HAP-1 (cell line): ENCODE data around the gene DUSP14.

Source experiments
- DNase-seq, 2 experiments: peaks; one replicate each; pipeline ENCODE4 v3.0.0-alpha.2; 2016 to 2020; ENCODE audit warnings: low spot score in 2 of 2
- H3K27me3 ChIP-seq: fragments of 250-450 bp; sonication (Bioruptor Pico); 2 replicates; pipeline ENCODE4 v1.5.1; 2020; ENCODE audit warnings: low read depth, mild to moderate bottlenecking, moderate library complexity
- H3K36me3 ChIP-seq: fragments of 250-450 bp; sonication (Bioruptor Pico); replicated peaks from 2 replicates; pipeline ENCODE4 v1.5.1; 2020; ENCODE audit warnings: mild to moderate bottlenecking
- H3K4me1 ChIP-seq: fragments of 250-450 bp; sonication (Bioruptor Pico); 2 replicates; pipeline ENCODE4 v1.5.1; 2020; ENCODE audit warnings: mild to moderate bottlenecking
- H3K4me3 ChIP-seq: fragments of 250-450 bp; sonication (Bioruptor Pico); 2 replicates; pipeline ENCODE4 v1.5.1; 2020; ENCODE audit warnings: mild to moderate bottlenecking, moderate library complexity
- H3K9me3 ChIP-seq: fragments of 250-450 bp; sonication (Bioruptor Pico); 2 replicates; pipeline ENCODE4 v1.5.1; 2020; ENCODE audit warnings: mild to moderate bottlenecking, moderate library complexity
- in situ Hi-C: fragments of 300-500 bp; cut with MboI; formaldehyde crosslinking; loops from 3 replicates; pipeline ENCODE4 v1.14.3; 2020; ENCODE audit warnings: low sequenced_read_pairs, inconsistent platforms, mixed read lengths

DUSP14 gene

GRCh38 chr17:37512442-37513068 is 22.9 kb downstream of the DUSP14 start:
- no peak for DNase-seq
- Histone ChIP-seq H3K36me3 (peaks cover 16% of the 10 kb centered on the region), H3K9me3 (no peaks in the 10 kb centered on the region), H3K4me3 (no peak overlapping the region), H3K27me3 (no peaks in the 10 kb centered on the region), H3K4me1 (peaks cover 6% of the 10 kb centered on the region)
- in situ Hi-C loops: no loop called here

- no peaks in the 10 kb centered on the region for H3K9me3 ChIP-seq
- peaks cover 6% of the 10 kb centered on the region for H3K4me1 ChIP-seq
- H3K36me3 ChIP-seq: peaks cover 22% of the 10 kb centered on the region
- no peaks in the 10 kb centered on the region for H3K27me3 ChIP-seq
- in situ Hi-C loops: no loop called here
- H3K4me3 ChIP-seq: no peak overlapping the region
- DNase-seq: no peak
Observed at GRCh38 chr17:37513711-37514110, 24.0 kb downstream of the DUSP14 start.

DNA sequence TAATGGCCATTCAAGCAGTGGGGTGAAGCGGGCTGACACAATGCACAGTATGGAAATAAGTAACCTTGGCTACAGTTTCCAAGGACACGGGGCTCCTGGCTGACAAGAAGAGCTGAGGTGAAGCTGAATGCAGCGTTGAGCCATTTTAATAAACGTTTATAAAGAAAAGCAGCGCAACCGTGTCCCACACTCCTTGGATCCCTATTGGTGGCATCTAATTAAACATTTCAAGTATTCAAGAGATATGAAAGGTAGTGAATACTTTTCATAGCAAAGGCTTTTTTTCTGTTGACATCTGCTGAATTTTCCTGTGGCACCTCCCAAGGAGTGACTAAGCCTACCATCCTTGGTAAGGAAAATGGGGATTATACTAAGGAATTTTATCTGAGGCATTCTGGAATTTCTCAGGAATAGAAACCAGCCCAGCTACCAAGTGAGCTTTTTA is 26.5 kb downstream of the DUSP14 start:
- no peaks in the 10 kb centered on the region for H3K27me3 ChIP-seq
- H3K4me1 ChIP-seq: peaks cover 6% of the 10 kb centered on the region
- in situ Hi-C loops: no loop called here
- no peaks in the 10 kb centered on the region for H3K9me3 ChIP-seq
- DNase-seq: peak; percentile 40 to 56
- no peak overlapping the region for H3K4me3 ChIP-seq
- peaks cover 26% of the 10 kb centered on the region for H3K36me3 ChIP-seq

DNA sequence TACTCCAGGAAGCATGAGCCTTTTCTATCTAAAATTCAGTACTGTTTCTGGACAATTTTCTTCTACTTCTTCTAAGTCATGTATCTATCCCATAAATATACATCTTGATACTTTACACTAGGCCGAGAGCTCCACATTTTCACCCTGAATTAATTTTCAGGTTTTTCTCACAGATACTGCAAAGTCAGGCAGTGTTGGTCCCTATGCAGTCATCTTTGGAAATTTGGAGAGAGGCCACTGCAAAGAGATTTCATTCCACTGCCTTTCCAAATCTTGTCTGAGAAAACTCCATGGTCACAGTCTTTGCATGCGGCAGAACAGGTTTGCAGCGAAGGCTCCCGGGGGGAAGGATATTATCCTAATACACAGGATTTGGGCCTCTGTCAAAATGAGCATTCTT is 28.2 kb downstream of the DUSP14 start:
- no peak for DNase-seq
- no peaks in the 10 kb centered on the region for H3K27me3 ChIP-seq
- in situ Hi-C loops: no loop called here
- H3K9me3 ChIP-seq: no peaks in the 10 kb centered on the region
- peaks cover 17% of the 10 kb centered on the region for H3K36me3 ChIP-seq
- H3K4me1 ChIP-seq: peaks cover 6% of the 10 kb centered on the region
- H3K4me3 ChIP-seq: no peak overlapping the region

- Histone ChIP-seq H3K4me3 (no peak overlapping the region), H3K4me1 (peaks cover 6% of the 10 kb centered on the region), H3K36me3 (peaks cover 11% of the 10 kb centered on the region), H3K27me3 (no peaks in the 10 kb centered on the region), H3K9me3 (no peaks in the 10 kb centered on the region)
- DNase-seq: no peak
- in situ Hi-C loops: no loop called here
Observed at GRCh38 chr17:37518826-37519225, 29.1 kb downstream of the DUSP14 start.

DNA sequence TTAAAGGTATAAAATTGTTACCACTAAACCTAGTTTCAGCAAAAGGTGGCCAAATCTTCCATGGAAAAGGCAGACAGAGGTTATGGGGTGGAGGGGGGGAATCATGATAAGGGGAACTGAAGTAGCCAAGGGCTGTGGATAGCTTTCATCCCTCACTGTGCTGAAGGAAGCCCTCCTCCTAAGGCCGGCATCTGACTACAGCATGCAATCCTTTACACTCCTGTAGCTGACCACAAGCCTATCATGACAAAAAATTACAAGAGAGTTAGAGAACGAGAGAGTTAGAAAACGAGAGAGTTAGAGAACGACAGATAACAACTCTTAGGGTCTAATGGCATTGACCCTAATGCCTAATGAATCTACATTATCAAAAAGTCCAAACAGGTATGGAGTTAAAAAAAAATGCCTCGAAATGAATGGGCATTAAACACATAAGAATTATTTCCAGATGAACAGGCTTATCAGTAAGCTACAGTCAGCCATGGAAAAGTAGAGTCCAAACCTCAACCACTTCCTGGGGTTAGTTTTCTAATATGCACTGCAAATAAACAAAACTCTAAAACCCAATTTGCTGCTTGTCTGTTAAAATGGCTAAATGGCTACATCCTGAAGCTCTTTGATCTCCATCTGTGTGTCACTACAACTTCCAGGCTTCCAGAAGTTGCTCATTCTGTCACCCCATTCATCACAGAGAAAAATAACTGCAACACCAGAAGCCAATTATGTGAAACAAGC is 29.7 kb downstream of the DUSP14 start:
- H3K4me1 ChIP-seq: peaks cover 6% of the 10 kb centered on the region
- in situ Hi-C loops: no loop called here
- H3K9me3 ChIP-seq: no peaks in the 10 kb centered on the region
- peaks cover 11% of the 10 kb centered on the region for H3K36me3 ChIP-seq
- no peak overlapping the region for H3K4me3 ChIP-seq
- no peaks in the 10 kb centered on the region for H3K27me3 ChIP-seq
- no peak for DNase-seq

- H3K36me3 ChIP-seq: peaks cover 11% of the 10 kb centered on the region
- no peaks in the 10 kb centered on the region for H3K9me3 ChIP-seq
- DNase-seq: no peak
- no peak overlapping the region for H3K4me3 ChIP-seq
- in situ Hi-C loops: no loop called here
- no peaks in the 10 kb centered on the region for H3K27me3 ChIP-seq
- peaks cover 6% of the 10 kb centered on the region for H3K4me1 ChIP-seq
Observed at GRCh38 chr17:37520174-37520573, 30.5 kb downstream of the DUSP14 start.

- H3K4me3 ChIP-seq: no peak overlapping the region
- H3K27me3 ChIP-seq: no peaks in the 10 kb centered on the region
- in situ Hi-C loops: no loop called here
- H3K9me3 ChIP-seq: no peaks in the 10 kb centered on the region
- DNase-seq: no peak
- peaks cover 11% of the 10 kb centered on the region for H3K36me3 ChIP-seq
- no peaks in the 10 kb centered on the region for H3K4me1 ChIP-seq
Observed at GRCh38 chr17:37521821-37522220, 32.1 kb downstream of the DUSP14 start.

- H3K4me1 ChIP-seq: no peaks in the 10 kb centered on the region
- no peaks in the 10 kb centered on the region for H3K9me3 ChIP-seq
- peaks cover 4% of the 10 kb centered on the region for H3K36me3 ChIP-seq
- no peaks in the 10 kb centered on the region for H3K27me3 ChIP-seq
- in situ Hi-C loops: no loop called here
- no peak overlapping the region for H3K4me3 ChIP-seq
- DNase-seq: no peak
Observed at GRCh38 chr17:37523715-37524219, 34.1 kb downstream of the DUSP14 start.

- Histone ChIP-seq H3K4me1 (no peaks in the 10 kb centered on the region), H3K9me3 (no peaks in the 10 kb centered on the region), H3K4me3 (no peak overlapping the region), H3K36me3 (peaks cover 6% of the 10 kb centered on the region; the same call in 1 of the 2 replicates), H3K27me3 (no peaks in the 10 kb centered on the region)
- peak; percentile 48 to 73 for DNase-seq
- in situ Hi-C loops: no loop called here
Observed at GRCh38 chr17:37527249-37527851, 37.7 kb downstream of the DUSP14 start.

- H3K9me3 ChIP-seq: no peaks in the 10 kb centered on the region
- no peak overlapping the region for H3K4me3 ChIP-seq
- H3K4me1 ChIP-seq: no peaks in the 10 kb centered on the region
- in situ Hi-C loops: no loop called here
- no peaks in the 10 kb centered on the region for H3K27me3 ChIP-seq
- no peak for DNase-seq
- H3K36me3 ChIP-seq: peaks cover 10% of the 10 kb centered on the region
Observed at GRCh38 chr17:37530420-37530819, 40.7 kb downstream of the DUSP14 start.

GRCh38 chr17:37532756-37533155 is 43.1 kb downstream of the DUSP14 start:
- in situ Hi-C loops: no loop called here
- DNase-seq: no peak
- Histone ChIP-seq H3K4me3 (no peak overlapping the region), H3K36me3 (peaks cover 11% of the 10 kb centered on the region), H3K9me3 (no peaks in the 10 kb centered on the region), H3K27me3 (no peaks in the 10 kb centered on the region), H3K4me1 (no peaks in the 10 kb centered on the region)

GRCh38 chr17:37535906-37536305 is 46.2 kb downstream of the DUSP14 start:
- in situ Hi-C loops: no loop called here
- Histone ChIP-seq H3K27me3 (no peaks in the 10 kb centered on the region), H3K36me3 (peaks cover 29% of the 10 kb centered on the region), H3K4me1 (peaks cover 9% of the 10 kb centered on the region), H3K4me3 (no peak overlapping the region), H3K9me3 (no peaks in the 10 kb centered on the region)
- DNase-seq: no peak
